ENCODE measurements around the gene NASP. TPM values are rescaled to one million over a fixed set of nuclear protein-coding genes. Genes with fewer than 3 reads are reported as not detected.

Gene NASP
- total and polyA plus RNA-seq, 12 donors: 32.3 to 181 (median 54.4) TPM

GRCh38 chr1:45630429-45630828 is 46.6 kb downstream of the NASP start:
- peaks cover 14 to 18% of the 10 kb centered on the region in 2 donors for H3K4me1 ChIP-seq (replicated peaks in 1 of 2)
- H3K27ac ChIP-seq: no peak overlapping the region
- WGBS, 4 donors: 79 to 87% (median 83%) methylated on average over 1 of the region's 1 CpG
- DNase-seq: no peak
- no peak overlapping the region for H3K4me3 ChIP-seq
- no peaks in the 10 kb centered on the region for H3K9me3 ChIP-seq (replicated peaks in 1 of 3)
- H3K36me3 ChIP-seq (replicated peaks in 1 of 2): peaks cover 0 to 79% of the 10 kb centered on the region in 2 donors
- intact Hi-C loops (cut with DNase I): loop anchor here in 1 of 2 donors (10.0 kb wide), 1 partner anchor 54 kb away; the partner anchor contains the start of genes GPBP1L1 and TMEM69
- H3K27me3 ChIP-seq: no peaks in the 10 kb centered on the region
- TF ChIP-seq POLR2A (IDR thresholded peaks at IDR 0.05): no peak
- TF ChIP-seq, protein P1, sequence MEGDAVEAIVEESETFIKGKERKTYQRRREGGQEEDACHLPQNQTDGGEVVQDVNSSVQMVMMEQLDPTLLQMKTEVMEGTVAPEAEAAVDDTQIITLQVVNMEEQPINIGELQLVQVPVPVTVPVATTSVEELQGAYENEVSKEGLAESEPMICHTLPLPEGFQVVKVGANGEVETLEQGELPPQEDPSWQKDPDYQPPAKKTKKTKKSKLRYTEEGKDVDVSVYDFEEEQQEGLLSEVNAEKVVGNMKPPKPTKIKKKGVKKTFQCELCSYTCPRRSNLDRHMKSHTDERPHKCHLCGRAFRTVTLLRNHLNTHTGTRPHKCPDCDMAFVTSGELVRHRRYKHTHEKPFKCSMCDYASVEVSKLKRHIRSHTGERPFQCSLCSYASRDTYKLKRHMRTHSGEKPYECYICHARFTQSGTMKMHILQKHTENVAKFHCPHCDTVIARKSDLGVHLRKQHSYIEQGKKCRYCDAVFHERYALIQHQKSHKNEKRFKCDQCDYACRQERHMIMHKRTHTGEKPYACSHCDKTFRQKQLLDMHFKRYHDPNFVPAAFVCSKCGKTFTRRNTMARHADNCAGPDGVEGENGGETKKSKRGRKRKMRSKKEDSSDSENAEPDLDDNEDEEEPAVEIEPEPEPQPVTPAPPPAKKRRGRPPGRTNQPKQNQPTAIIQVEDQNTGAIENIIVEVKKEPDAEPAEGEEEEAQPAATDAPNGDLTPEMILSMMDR (IDR thresholded peaks at IDR 0.05): no peak

DNA sequence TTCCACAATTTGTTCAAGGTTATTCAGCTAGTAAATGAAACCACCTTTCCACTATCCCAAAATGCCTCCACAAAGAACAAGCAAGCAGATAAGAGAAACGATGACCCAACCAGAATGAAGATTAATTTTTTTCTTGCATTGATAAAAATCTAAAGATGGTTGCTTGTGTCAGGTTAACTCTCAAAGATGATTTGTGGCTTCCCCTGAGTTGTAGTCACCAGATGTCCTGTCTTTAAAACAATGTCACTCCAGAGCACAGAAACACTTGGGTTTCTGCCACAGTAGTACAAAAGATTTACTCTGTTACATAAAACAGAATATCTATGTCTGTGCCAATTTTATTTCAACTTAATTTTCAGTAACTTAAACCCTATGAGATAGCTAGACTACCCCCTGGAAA is 51.4 kb downstream of the NASP start:
- intact Hi-C loops (cut with DNase I): loop anchor here in 1 of 2 donors (10.0 kb wide), 1 partner anchor 50 kb away; the partner anchor contains the start of genes GPBP1L1 and TMEM69
- peaks cover 0 to 71% of the 10 kb centered on the region in 2 donors for H3K36me3 ChIP-seq (replicated peaks in 1 of 2)
- peak overlapping the region in 2 of 5 donors; percentile 14 to 38 for H3K27ac ChIP-seq
- H3K4me3 ChIP-seq: no peak overlapping the region
- no peak for DNase-seq
- no peaks in the 10 kb centered on the region for H3K9me3 ChIP-seq (replicated peaks in 1 of 3)
- H3K4me1 ChIP-seq (replicated peaks in 1 of 2): peaks cover 6 to 16% of the 10 kb centered on the region in 2 donors
- 20 to 38% (median 32%) methylated on average over 1 of the region's 1 CpG for WGBS, 4 donors
- no peaks in the 10 kb centered on the region for H3K27me3 ChIP-seq
- no peak for TF ChIP-seq POLR2A (IDR thresholded peaks at IDR 0.05)
- TF ChIP-seq, protein P1 (IDR thresholded peaks at IDR 0.05): no peak

- intact Hi-C loops (cut with DNase I): no loop called here
Observed at GRCh38 chr1:45640293-45640692, 56.5 kb downstream of the NASP start.

DNA sequence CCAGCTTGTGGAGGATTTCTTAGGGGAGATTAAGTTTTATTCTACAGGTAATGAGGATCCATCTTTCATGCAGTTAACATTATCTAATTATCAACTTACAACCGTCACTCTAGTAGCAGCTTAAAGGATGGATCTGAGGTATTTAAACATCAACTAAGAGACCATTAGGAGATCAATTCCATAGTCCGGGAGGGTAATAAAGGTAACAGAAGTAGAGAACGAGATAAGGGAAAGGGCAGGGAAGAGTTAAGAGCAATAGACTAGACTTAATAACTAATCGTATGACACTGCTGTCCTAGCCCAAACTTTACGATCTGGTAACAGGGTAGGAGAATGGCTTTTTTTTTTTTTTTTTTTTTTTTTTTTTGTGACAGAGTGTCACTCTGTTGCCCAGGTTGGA is 59.5 kb downstream of the NASP start:
- H3K4me3 ChIP-seq: no peak overlapping the region
- TF ChIP-seq POLR2A (IDR thresholded peaks at IDR 0.05): no peak
- TF ChIP-seq, protein P1 (IDR thresholded peaks at IDR 0.05): no peak
- H3K36me3 ChIP-seq (replicated peaks in 1 of 2): peaks cover 0 to 50% of the 10 kb centered on the region in 2 donors
- 74 to 90% (median 86%) methylated on average over 5 of the region's 5 CpGs for WGBS, 4 donors
- no peaks in the 10 kb centered on the region for H3K27me3 ChIP-seq
- no peaks in the 10 kb centered on the region for H3K4me1 ChIP-seq (replicated peaks in 1 of 2)
- no peak overlapping the region for H3K27ac ChIP-seq
- intact Hi-C loops (cut with DNase I): no loop called here
- no peaks in the 10 kb centered on the region for H3K9me3 ChIP-seq (replicated peaks in 1 of 3)
- DNase-seq: no peak

More at GRCh38 chr1:45640293-45640692, 56.5 kb downstream of the NASP start:
- H3K27me3 ChIP-seq: no peaks in the 10 kb centered on the region
- peaks cover 0 to 58% of the 10 kb centered on the region in 2 donors for H3K36me3 ChIP-seq (replicated peaks in 1 of 2)
- H3K9me3 ChIP-seq (replicated peaks in 1 of 3): no peaks in the 10 kb centered on the region
- no peak for TF ChIP-seq POLR2A (IDR thresholded peaks at IDR 0.05)
- TF ChIP-seq, protein P1 (IDR thresholded peaks at IDR 0.05): no peak
- H3K4me1 ChIP-seq (replicated peaks in 1 of 2): peaks cover 0 to 8% of the 10 kb centered on the region in 2 donors
- H3K27ac ChIP-seq: no peak overlapping the region
- no peak overlapping the region for H3K4me3 ChIP-seq
- WGBS, 4 donors: 95 to 100% (median 98%) methylated on average over 1 of the region's 1 CpG
- no peak for DNase-seq
